HG03432 (cell line): Measurements from ENCODE around the gene IRGQ.
"Not testable (repeated sequence)": the region's sequence is repeated elsewhere in the genome, so short reads cannot be mapped to it uniquely, and the experiment has no call there.

ENCODE experiments used
- ATAC-seq: cut with Tn5 transposase; IDR thresholded peaks from one replicate; pipeline ENCODE4 v1.9.1; 2021; ENCODE audit warnings: mild to moderate bottlenecking, moderate library complexity; ENCODE audit not compliant: unreplicated experiment

IRGQ gene

DNA sequence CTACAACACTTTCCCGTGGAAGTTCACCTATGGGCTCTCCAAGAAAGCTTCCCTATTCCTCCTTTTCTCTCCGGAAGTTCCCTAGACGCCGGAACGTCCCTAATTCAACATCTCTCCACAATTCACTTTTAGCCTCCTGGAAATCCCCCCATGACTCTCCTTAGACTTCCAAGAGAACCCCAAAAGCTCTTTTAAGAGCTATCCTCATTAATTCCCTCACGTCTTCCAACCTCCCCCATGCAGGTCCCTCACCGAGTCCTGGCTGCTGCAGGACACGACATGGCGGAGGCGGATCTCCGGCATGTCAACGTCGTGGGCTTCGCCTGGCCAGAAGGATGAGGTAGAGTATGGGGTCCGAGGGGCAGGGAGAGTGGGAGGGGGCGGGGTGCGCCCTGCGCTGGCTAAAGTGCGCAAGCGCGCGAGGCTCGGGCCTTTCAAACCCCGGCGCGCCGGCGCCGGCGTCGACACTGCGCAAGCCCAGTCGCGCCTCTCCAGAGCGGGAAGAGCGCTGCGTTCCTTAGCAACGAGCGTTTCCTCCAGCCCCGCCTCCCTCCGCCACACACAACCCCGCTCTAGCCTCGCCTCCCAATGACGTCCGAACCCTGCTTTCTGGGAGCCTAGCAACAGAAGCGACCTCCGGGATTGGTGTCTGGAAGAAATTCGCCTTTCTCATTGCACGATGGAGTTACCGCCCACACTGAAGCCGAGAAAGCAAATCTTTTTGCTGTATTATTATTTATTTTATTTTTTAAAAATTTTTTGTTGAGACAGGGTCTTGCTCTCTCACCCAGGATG, 20.6 kb downstream of the IRGQ start, which contains the start of the genes PINLYP and XRCC1:
PINLYP (plus strand) TSS at position 646 of the 795 bp plus-strand sequence. CDS start 1,391 bp downstream, outside the sequence.
XRCC1 (minus strand) TSS at position 372 of the 795 bp plus-strand sequence; CDS start at position 303, 69 bp downstream.
- peak; percentile 95 for ATAC-seq

- ATAC-seq, result no peak
Observed at GRCh38 chr19:43574424-43575155, 21.3 kb downstream of the IRGQ start.

GRCh38 chr19:43572171-43572588, 23.8 kb downstream of the IRGQ start:
- ATAC-seq, result no peak

DNA sequence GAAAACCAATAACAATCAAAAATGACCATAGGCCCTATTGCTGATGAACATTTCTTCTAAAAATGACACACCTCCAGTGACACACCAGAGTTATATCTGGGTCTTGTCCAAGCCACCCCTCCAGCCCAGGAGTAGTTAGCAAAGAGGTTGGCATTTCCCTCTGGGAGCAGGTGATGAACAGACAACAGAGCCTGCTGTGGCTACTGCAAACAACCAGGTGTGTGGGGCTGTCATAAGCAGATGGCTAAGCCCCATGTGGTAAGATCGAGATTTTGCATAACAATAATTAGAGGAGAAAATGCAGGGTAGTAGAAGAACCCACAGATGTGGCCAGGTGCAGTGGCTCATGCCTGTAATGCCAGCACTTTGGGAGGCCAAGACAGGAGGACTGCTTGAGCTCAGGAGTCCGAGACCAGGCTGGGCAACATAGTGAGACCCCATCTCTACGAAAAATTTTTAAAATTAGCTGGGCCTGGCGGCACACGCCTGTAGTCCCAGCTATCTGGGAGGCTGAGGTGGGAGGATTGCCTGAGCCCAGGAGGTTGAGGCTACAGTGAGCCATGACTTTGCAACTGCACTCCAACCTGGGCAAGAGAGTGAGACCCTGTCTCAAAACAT, 25.7 kb downstream of the IRGQ start:
- ATAC-seq, result no peak

DNA sequence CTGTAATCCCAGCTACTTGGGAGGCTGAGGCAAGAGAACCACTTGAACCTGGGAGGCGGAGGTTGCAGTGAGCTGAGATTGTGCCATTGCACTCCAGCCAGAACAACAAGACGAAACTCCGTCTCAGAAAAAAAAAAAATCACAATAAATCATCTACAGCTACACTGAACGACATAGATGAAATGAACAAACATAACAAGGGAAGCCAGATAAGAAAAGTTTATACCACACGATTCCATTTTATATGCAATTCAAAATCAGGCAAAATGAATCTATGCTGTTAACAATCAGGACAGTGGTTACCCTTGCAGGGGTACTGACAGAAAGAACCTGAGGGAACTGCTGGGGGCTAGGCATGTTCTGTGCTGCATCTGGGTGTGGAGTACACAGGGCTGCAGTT, 26.3 kb downstream of the IRGQ start:
- ATAC-seq, result no peak

DNA sequence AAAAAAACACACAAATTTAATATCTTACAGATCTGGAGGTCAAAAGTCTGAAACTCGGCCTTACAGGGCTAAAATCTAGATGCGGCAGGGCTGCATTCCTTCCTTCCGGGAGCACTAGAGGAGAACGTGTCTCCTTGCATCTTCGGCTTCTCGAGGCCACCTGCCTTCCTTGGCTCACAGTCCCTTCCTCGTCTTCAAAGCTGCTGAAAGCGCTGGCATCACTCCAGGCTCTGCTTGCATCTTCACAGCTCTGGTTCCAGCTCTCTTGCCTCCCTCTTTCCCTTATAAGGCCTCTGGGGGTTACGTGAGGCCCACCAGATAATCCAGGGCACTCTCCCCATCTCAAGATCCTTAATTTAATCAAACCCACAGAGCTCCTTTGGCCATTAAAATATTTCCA, 31.1 kb downstream of the IRGQ start:
- no peak for ATAC-seq

- ATAC-seq, result no peak
Observed at GRCh38 chr19:43563816-43564457, 32.0 kb downstream of the IRGQ start.

DNA sequence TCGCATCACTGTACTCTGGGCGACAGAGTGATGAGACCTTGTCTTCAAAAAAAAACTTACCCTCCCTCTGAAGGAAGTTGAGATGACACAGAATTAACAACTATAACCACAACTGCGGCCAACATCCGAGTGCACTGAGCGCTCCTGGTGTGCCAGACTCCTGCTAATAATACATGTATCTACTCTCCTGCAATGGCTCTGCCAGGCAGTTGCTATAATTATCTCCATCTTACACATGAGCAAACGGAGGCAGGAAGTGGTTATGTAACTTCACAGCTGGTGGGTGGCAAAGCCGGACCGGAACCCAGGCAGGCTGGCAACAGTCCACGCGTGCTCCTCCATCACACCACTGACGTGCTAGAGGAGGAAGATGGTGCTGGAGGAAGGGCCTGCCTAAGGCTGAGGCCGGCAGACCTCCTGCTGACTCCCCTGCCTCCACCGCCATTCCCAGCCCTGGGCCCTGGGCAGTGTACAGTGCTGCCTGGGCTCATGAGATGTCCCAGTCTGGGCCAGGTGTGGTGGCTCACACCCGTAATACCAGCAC, 33.2 kb downstream of the IRGQ start:
- ATAC-seq, result peak; percentile 77

DNA sequence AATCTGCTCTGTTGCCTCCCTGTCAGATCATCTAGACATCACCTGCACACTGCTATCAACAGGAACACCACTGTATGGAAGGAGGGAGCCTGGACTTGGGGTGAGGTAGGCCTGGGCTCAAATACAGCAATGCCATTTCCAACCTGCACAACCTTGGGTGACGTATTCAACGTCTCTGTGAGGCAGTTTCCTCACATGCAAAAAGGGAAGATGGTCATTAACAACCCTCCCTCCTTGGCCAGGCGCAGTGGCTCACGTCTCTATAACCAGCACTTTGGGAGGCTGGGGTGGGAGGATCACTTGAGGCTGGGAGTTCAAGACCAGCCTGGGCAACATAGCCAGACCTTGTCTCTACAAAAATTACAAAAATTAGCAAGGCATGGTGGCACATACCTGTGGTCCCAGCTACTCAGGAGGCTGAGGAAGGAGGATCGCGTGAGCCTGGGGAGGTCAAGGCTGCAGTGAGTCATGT, 33.7 kb downstream of the IRGQ start:
- no peak for ATAC-seq

DNA sequence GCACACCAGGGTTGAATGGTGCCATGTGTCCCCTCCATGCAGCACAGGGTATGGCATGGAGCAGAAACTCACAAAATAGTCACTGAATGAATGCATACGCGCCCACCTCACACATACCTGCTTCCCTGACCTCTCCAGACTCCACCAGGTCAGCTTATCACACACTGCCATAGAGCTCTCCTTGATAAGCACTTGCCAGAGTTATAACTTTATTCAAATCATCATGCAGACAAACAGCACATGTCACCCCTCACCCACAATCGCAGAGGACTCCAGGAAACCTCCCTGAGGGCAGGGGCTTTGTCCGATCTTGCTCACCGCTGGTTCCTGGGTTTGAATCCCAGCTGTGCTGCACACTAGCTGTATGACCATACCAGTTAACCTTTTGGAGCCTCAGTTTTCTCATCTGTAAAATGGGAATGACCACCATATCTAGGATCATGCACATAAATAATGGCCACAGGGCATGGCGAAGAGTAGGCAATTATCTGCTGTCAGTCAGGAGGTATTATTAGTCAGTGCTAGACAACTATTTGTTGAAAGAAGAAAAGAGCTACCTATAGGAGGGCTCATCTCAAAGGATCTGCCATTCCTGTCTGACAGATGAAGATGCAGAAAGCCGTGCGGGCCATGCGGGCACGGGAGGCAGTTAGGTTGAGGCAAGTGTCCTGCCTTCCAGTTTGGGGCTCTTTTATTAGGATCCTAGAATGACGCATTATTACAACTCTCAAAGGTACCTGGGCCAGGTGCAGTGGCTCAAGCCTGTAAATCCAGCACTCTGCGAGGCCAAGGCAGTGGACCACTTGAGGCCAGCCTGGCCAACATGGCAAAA, 34.6 kb downstream of the IRGQ start:
- ATAC-seq, result no peak

- ATAC-seq, result no peak
Observed at GRCh38 chr19:43560687-43561086, 35.2 kb downstream of the IRGQ start.

DNA sequence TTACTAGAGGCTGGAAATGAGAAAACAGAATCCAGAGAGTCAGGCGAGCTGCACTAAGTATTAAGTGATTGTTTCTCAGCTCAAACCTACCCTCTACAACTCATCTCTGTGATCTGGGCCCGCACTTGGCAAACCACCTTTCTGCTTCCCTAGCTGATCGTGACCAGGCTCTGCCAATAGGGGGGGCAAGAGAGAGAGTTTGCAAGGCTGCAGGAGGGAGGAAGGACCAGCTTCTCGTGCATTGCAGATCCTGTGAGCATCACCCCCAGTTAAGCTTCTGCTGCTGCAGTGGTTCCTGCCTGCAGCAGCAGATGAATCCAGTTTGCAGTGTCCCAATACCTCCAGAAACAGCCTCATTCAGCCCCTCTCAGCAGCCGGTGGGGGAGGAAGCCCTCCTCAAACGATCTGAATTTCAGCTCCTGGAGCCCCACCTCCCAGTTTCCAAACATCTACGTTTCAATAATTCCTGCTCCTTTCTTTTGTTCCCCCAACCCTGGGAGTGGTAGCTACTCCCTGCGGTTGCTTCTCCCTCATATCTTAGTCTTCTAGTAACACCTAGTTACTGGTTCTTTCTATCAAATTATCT, 40.7 kb downstream of the IRGQ start:
- no peak for ATAC-seq

DNA sequence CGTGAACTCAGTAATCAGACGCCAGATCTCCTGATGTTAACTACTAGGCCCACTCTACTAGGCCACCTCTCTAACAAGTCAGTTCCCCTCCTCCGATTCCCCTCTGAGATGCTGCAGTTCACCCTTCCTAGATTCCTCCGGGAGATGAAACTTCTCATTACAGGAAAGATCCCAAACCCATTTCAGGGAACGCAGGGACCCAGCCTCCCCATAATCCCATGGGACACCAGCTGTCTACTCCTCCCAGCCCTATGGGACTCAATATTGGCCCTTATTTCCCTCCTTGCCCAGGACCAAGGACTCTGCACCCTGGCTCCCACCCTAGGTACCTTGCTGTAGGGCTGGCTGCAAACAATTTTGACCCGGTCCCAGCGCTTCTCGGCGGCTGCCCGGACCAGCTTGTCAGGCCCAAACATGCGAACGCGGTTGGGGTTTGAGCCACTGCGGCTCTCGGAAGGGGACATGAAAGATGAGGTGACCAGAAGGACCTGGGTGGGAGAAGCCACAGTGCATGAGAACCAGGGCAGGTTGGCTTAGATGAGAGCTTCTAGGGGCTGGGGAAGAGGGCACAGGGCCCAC, 41.5 kb downstream of the IRGQ start:
- no peak for ATAC-seq

DNA sequence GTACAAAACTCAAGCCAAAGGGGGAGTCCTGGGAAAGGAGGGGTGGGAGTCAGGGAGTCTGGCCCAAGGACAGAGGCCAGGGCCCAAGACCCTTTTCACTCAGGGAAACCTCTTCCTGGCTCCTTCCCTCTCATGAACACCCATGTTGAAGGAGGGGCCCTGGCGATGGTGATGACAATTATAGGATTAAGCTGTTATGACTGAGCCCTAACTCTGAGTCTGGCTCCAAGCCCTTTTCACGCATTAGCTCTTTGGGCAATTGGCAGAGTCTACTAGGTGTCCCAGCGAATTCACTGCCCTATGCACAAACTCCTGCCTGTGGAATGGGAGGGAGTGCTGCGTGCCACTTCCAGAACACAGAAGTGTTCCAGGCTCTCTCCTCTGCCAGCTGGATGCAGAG, 42.3 kb downstream of the IRGQ start:
- ATAC-seq, result no peak

GRCh38 chr19:43552616-43553015, 43.3 kb downstream of the IRGQ start:
- no peak for ATAC-seq

DNA sequence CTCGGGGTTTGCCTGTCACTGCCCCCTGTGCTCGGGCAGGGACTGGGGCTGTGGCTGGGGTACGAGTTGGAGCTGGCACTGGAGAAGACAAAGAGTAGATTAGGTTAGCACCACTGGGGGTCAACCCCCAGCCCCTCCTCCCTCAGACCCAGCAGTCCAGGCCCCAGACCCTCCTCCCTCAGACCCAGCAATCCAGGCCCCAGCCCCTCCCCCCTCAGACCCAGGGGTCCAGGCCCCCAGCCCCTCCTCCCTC, 43.8 kb downstream of the IRGQ start:
- ATAC-seq, result no peak

DNA sequence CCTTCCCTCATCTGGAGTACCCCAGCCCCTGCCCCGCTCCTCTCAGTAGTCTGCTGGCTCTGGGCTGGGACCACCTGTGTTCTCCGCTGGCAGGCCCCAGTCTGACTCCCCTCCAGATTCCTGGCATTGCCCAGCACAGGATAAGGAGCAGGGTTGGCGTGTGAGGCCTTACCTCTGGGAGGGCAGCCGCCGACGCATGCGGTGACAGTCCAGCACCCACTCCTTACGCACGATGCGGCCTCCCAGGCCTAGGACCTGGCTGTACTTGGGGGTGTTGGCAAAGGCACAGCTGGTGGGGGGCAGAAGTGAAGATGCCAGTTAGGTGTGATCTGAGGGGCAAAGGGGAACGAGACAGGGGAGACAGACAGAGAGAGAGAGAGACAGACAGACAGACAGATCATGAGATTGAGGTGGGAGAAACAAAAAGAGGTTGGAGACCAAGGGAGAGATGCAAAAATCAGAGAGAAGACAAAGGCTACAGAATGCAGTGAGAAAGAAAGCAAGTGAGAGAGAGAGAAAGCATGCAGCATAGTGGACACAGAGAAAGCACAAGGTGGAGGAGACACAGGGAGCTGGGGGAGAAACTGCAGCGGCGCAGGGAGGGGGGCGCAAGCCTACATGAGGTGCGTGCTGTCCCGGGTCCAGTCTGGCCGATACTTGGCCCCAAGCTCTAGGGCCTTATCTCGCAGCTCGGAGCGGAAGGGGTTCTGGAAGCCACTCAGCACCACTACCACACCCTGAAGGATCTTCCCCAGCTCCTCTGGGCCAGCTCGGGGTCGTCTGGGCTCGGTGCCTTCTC, 44.3 kb downstream of the IRGQ start:
- ATAC-seq, result no peak

DNA sequence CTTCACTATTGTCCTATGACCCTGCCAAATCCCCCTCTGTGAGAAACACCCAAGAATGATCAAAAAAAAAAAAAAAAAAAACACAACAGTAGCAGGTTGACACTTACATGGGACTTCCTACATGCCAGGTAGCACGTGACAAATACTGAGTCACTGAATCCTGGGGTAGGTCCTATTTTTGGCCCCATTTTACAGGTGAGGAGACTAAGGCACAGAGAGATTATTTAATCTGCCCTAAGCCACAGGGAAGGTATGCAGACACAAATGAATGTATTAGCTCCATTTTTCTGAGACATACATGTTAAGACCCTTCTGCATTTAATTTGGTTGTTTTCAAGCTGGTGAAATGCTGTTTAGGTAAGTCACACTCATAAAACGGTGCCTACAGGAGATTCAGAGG, 47.2 kb downstream of the IRGQ start:
- no peak for ATAC-seq

DNA sequence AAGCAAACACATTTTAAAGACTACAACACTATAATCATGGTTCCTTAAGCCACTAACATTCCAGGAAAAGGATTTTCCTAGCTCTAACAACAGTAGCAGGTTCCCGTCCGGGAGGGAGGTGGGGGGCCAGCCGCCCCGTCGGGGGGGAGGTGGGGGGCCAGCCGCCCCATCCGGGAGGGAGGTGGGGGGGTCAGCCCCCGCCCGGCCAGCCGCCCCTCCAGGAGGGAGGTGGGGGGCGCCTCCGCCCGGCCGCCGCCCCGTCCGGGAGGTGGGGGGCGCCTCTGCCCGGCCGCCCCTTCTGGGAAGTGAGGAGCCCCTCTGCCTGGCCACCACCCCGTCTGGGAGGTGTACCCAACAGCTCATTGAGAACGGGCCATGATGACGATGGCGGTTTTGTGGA, 48.0 kb downstream of the IRGQ start:
- ATAC-seq, result not testable (repeated sequence)
